Measurements from ENCODE around the gene RNF182.
"Not testable (repeated sequence)": the region's sequence is repeated elsewhere in the genome, so short reads cannot be mapped to it uniquely, and the experiment has no call there.

RNF182 gene

DNA sequence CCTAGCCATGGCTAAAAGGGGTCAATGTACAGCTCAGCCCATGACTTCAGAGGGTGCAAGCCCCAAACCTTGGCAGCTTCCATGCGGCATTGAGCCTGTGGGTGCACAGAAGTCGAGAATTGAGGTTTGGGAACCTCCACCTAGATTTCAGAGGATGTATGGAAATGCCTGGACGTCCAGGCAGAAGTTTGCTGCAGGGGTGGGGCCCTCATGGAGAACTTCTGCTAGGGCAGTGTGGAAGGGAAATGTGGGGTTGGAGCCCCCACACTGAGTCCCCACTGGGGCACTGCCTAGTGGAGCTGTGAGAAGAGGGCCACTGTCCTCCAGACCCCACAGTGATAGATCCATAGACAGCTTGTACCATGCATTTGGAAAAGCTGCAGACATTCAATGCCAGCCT lies 47.9 kb downstream of the RNF182 start:
- DNase-seq: not testable (repeated sequence)

DNA sequence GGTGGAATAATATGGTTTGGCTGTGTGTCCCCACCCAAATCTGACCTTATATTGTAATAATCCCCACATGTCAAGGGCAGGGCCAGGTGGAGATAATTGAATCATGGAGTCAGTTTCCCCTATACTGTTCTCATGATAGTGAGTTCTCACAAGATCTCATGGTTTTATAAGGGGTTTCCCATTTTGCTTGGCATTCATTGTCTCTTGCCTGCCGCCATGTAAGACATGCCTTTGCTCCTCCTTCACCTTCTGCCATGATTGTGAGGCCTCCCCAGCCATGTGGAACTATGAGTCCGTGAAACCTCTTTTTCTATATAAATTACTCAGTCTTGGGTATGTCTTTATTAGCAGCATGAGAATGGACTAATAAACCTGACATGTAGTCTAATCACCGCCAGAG lies 48.7 kb downstream of the RNF182 start:
- not testable (repeated sequence) for DNase-seq

DNA sequence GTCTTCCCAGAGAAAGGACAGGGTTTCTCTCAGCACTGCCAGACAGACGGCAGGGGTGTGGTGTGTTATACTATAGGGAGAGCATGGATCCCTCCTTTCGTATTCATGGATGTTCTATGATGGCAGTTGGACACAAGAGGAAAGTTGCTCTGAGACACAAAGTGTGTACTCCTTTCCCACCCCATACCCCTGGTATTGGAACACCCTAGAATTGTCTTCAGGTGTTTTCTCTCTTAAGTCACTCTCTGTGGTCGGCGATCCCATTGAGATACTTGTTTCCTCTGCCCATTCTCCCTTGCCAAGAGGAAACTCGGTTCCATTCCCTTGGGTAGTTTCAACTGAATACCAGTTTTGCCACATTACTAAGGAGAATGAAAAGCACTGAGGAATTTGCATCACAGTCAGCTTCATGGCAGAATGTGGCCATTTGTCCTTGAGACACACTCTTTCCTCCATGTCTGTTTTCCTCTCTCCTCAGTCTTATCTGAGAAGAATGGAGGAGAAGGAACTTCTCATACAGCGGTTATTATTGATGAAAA lies 53.4 kb downstream of the RNF182 start:
- no peak for DNase-seq

DNA sequence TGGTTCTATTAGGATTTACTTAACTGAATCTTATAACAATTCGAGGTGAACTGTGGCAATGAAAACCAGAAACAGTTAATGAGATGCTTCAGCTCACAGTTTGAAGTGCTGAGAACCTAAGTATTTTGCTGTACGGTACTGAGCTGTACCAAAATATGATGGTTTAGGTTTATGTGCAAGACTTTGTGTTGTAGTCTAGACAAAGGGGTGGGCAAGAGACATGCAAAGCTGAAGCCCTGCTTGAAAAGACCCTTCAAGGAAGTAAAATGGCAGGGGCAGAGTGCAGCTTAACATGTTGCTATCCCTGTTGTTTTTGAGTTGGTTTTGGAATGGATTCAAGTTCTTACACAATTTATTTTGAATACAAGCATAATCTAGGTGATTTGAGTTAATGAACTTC lies 54.0 kb downstream of the RNF182 start:
- DNase-seq: no peak

DNA sequence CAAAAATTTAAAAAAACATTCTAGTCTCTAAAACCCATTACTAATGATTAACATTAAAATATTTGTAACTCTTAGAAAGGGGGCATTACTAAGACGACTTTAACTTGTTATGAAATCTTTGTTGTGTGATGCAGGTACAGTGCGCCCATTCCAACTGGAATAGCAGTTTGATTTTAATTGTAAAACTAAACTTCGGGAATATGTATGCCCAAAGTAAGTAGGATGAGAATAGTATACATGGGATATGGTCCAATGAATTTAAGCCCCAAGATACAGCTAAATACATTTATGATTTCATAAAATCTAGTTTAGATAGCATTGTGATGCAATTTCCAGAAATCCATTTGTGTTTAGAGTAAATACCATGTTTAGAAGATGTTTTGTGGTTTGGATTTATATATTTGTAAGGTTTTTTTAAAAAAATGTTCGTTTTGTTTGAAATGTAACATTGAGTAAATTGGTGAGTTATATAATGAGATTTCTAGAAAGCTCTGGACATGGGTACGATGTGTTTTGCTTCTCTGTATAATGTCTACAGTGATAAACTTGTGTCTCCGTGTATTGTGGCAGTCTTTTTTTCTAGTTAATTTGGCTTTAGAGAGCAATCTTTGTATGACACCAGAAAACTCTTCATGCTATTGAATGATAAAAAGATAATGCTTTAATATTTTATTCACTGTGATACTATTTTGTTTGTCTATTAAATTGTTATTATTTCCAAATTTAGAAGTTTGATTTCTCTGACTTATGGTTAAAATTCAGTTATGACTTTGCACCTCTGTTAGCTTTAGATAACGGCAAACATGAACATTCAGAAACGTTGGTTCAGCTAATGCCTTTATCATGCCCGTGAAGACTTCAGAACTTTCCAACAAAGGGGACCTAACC lies 54.8 kb downstream of the RNF182 start:
- no peak for DNase-seq

DNA sequence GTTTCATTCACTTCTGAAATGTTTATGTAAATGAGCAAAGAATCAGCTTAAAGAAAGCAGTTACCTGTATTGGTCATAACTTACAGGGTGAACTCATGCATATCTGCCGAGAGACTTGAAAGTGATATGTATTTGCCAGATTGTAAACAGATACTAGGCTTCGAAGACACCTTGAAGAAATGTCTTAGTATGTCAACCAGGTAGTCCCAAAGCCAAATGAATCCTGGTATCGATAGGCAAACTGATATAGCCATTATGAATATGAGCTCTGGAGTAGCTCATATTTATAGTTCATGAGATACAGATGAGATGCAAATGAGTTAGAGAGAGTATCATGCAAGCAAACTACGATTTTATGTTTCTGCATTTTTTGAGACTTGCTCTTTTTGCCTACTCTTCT lies 55.8 kb downstream of the RNF182 start:
- no peak for DNase-seq

DNA sequence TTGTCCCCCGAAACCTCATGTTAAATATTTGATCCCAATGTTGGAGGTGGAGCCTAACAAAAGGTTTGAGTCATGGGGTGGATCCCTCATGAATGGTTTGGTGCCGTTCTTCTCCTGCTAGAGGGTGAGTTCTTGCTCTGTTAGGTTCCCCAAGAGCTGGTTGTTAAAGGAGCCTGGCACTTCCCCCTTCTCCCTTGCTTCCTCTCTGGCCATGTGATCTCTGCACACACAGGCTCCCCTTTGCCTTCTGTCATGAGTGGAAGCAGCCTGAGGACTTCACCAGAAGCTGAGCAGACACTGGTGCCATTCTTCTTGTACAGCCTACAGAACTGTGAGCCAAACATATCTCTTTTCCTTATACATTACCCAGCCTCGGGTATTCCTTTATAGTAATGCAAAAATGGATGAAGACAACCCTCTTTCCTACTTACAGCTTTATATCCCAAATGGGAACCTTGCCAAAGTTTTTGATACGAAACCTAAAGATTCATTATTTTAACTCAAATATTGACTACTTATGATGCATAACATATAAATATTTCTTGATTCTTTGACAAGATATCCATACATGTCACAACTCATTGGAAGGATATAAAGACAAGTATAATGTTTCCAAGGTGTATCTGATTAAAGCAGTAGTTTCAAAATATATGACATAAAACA lies 61.0 kb downstream of the RNF182 start:
- no peak for DNase-seq

DNA sequence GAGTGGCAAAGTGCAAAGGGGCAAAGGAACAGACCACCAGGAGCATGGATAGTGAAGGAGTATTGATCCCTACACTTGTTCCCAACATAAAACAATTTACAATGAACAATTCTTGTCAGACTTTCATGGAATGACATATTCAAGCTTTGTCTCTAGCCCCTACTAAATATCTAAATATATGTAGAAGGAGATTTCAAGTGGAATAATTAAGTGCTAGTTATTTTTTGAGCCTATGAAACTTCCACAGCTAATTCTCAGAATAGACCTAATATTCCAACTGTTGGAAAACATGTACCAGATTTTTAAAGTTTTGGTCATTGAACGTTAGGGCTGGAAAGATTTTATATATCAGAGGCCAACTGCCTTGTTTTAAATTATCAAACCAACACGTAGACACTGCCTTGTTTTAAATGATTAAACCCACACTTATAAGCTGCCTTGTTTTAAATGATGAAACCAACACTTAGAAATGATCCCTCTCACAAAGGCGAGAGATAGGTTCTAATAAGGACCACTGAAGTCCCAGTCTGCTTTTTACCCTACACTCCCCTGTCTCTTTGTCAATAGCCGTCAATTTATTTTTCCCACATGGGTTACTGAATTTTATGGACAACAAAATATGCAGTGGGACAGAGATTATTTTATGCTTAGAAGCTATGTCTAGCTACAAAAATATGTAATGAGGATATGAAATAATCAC lies 62.1 kb downstream of the RNF182 start:
- no peak for DNase-seq

DNA sequence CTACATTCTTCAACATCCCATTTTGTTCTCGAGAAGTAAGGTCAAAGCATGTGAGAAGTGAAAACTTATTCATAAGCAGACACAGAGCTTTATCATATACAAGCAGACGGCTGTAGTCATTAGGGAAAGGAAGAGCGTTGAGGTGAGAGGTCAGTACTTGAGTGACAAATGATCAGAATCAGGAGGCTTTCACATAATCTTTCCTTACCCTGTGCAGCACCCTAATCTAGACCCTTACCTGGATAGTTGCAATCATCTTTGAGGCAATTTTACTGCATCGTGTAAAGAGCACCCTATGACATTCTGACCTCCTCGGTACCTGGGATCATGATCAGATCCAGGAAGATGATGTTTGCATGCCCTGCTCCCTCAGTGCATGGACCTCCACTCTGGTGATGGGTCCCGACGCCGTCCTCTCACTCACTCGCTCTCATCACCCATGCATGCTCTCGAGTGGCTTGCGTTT lies 62.7 kb downstream of the RNF182 start:
- DNase-seq: no peak

DNA sequence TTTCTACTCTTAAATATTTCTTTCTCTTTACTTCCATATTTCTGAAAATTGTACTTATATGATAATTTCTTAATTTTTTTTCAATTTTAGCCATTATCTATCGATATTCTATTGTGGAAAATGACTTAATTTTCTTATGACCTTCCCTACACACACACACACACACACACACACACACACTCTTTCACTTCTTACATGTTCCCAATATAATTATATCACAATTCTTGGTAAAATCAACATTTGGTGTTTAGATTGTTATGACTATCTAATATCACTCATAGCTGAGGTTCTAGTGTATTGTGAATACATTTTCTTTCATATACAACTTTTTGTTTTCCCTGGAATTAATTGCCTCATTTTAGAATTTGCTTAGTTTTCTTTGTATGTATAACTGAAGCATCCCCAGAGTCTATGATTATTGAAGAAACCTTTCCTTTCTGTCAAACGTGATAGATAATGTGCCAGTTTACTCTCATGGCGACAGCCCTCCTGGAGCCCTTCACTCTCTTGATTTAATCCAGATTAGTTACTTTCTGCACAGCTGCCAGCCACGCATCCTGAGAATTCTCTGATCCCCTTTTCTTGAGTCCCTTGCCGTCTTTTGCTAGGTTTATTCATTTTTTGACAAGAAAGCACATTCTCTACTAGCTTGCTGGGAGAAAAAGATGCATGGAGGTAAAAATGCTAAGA lies 63.4 kb downstream of the RNF182 start:
- no peak for DNase-seq

DNA sequence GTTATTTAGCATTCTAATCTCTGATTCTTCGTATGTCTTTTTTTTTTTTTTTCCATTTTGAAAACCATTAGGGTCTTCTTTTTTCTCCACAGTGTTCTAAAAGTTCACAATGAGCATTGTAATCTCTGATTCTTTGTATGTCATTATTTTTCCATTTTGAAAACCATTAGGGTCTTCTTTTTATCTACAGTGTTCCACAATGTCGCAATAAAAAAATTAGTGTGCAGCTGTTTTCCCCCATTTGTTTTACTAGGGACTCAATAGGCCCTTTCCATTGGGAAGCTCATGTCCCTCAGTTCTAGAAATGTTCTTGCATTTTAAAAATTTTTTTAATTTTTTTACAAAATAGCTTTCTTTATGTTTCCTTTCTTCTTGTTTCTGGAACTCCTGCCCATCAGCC lies 64.2 kb downstream of the RNF182 start:
- no peak for DNase-seq

DNA sequence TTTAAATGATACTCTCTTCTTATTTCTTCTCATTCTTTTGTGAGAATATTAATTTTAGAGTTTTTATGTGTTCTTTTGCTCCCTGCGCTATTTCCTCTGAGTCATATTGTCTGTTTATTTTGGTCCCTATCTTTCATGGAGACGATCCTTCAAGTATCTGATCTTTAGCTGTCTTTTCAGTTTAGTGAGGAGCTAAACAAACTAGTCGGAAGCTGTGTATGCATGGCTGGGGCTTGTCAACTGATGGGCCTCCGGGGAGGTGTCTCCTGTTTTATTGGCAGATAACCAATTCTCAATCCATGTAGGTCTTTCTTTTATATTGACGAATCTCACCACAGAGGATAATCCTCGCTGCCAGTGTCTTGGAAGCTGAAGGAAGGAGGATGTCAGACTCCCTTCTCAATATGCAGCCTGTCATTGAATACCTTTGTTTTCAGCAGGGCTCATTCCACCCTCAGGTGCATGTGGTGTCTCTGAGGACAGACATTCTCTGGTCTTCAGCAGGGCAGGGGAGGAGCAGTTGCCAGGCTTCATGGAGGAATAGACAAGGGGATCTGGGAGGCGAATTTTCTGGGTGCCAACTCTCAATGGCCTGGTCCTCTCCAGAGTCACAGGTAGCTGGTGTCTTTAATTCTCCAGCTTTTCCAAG lies 64.9 kb downstream of the RNF182 start:
- no peak for DNase-seq

DNA sequence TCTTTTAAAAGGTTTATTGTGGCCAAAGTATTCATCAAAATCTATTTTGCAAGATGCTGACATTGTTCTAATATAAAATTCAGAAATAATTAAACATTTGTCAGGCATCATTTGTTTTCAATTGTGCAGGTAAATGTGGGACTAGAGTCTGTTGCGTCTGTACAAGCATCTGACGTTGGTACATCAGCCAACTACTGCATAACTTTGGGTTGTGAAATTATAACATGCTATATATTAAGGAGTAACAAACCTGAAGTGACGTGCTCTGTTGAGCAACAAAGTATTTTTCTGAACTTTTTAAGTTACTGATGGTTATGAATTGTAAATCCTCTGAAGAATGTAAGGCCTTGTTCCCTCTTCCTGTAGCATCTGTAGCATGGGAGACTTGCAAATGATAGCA lies 66.0 kb downstream of the RNF182 start:
- DNase-seq: no peak

DNA sequence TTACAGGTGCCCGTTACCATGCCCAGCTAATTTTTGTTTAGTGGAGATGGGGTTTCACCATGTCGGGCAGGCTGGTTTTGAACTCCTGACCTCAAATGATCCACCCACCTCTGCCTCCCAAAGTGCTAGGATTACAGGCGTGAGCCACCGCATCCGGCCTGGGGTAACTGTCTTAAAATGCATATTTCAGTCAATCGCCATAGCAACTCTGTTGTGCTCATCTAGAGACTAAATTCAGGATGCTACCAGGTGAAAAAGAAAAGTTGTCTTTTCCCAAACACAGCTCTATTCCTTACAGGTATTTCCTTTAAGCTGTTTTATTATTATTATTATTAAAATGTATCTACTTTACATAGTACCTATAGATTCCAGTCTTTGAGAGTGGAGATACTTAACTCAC lies 66.6 kb downstream of the RNF182 start:
- no peak for DNase-seq

DNA sequence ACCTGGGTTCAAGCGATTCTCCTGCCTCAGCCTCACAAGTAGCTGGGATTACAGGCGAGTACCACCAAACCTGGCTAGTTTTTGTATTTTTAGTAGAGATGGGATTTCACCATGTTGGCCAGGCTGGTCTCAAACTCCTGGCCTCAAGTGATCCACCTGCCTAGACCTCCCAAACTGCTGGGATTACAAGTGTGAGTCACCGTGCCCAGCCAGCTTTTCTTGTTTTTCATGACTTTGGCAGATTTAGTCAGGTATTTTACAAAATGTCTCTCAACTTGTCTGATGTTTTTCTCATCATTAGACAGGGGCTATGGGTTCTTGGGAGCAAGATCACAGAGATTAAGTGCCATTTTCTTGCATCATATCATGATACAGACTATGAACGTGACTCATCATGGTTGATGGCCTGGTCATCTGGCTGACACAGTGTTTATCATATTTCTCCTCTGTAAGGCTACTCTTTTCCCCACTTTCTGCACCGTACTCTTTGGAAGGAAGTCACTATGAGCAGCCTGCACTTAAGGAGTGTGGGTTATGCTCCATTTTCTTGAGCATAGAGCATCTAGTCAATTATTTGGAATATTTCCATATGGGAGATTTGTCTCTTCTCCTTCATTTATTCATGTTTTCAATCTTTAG lies 67.8 kb downstream of the RNF182 start:
- DNase-seq: no peak

DNA sequence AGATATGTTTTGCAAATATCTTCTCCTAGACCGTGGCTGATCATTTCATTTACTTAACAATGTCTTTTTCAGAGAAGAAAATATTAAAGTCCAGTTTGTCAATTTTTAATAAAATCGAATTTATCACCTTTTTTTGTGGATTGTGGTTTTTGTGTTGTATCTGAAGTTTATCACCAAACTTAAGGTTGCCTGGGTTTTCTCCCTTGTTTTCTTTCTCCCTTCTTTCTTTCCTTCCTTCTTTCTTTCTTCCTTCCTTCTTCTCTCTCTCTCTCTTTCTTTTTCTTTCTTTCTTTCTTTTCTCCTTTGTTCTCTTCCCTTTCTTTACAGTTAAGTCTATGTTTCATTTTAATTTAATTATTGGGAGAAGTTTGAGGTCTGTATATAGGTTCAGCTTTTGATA lies 68.7 kb downstream of the RNF182 start:
- DNase-seq: no peak

DNA sequence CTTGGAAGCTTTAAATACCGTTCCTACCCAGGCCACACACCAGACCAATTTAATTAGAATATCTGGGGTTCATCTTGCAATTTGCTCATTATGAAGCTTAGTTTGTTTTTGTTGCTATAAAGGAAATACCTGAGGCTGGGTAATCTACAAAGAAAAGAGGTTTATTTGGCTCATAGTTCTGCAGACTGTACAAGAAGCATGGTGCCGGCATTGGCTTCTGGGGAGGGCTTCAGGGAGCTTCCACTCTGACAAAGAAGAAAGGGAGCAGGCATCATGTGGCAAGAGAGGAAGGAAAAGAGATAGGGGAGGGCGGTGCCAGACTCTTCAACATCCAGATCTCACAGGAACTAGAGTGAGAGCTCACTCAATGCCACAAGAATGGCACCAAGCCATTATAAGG lies 73.6 kb downstream of the RNF182 start:
- DNase-seq: no peak

DNA sequence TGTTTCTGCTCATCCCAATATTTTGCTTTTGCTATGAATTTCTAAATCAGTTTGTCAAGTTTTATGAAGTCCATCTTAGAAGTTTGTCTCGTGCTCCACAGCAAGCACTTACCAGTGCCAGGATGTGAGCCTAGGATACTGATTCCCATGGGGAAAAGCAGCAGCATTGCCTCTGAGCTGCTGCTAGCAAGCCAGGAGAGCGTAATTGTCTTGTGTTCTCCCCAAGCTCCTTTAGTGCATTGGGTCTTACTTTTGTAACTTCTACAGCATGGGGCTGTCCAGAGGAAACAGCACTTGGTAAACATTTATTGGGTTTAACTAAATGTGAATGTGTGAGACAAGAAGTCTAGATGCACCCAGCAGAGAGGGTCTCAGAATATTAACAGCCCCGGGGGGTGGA lies 76.1 kb downstream of the RNF182 start:
- no peak for DNase-seq

DNA sequence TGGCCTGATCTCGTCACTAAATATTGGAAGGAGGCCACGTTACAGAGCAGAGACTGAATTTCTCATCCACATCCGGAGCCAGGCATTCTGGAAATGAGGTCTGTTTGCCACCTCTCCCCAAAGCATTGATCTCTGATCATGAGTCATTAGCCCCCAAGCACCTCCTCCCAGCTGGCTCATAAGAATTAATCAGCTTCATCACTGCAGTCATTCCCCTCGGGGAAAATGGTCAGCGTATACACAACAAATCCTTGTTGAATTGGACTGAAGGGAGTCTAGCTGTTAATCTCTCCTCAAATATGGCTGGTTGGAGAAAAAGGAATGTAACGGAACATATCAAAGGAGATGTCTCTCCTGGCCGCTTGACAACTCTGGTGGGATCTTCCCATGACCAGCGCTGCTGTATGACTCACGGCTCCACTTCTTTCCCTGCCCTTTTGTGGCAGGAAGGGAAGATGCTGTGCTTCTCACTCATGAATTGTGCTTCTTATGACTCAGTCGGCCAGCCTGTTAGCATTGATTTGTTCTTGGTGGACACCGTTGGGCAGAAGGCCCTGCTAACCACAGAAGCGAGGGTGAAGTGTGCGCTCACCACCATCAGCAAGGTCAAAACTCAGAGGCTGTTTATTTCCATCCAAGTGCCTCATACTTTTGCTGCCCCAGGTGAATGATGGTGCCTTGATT lies 76.7 kb downstream of the RNF182 start:
- DNase-seq: peak; percentile 58

DNA sequence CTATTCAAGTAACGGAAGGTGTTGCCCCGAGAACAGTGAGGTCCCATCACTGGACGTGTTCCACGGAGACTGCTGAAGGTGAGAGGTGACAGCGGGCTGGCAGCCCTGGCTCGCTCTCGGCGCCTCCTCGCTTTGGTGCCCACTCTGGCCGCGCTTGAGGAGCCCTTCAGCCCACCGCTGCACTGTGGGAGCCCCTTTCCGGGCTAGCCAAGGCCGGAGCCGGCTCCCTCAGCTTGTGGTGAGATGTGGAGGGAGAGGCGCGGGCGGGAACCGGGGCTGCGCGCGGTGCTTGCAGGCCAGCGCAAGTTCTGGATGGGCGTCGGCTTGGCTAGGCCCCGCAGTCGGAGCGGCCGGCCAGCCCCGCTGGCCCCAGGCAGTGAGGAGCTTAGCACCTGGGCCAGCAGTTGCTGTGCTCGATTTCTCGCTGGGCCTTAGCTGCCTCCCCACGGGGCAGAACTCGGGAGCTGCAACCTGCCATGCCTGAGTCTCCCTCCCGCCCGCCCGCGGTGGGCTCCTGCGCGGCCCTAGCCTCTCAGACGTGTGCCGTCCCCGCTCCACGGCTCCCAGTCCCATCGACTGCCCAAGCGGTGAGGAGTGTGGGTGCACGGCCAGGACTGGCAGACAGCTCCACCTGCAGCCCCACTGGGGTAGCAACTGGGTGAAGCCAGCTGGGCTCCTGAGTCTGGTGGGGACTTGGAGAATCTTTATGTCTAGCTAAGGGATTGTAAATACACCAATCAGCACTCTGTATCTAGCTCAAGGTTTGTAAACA lies 77.6 kb downstream of the RNF182 start:
- DNase-seq: no peak

All from eye (tissue), 1 donor.